ENCODE data around the gene NLRP5.

DNA sequence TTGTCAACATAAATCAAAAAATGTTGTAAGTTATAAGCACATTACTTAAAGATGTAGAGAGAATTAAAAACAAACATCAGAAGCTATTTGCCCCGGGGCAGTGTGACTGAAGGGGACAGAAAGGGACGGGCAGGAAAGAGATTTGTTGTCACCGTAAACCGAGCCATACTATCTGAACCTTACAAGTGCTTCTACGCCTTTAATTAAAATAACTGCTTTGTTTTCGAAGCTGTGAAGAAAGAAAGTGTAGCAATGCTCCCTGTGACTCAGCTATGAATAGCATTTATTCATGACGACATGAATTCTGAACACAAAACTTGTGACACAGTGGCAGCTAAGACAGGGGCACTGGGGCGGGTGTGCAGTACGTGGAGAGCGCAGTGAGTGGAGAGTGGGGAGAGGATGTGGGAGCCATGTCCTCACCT, 104.5 kb downstream of the NLRP5 start:
- TF ChIP-seq, protein P1, sequence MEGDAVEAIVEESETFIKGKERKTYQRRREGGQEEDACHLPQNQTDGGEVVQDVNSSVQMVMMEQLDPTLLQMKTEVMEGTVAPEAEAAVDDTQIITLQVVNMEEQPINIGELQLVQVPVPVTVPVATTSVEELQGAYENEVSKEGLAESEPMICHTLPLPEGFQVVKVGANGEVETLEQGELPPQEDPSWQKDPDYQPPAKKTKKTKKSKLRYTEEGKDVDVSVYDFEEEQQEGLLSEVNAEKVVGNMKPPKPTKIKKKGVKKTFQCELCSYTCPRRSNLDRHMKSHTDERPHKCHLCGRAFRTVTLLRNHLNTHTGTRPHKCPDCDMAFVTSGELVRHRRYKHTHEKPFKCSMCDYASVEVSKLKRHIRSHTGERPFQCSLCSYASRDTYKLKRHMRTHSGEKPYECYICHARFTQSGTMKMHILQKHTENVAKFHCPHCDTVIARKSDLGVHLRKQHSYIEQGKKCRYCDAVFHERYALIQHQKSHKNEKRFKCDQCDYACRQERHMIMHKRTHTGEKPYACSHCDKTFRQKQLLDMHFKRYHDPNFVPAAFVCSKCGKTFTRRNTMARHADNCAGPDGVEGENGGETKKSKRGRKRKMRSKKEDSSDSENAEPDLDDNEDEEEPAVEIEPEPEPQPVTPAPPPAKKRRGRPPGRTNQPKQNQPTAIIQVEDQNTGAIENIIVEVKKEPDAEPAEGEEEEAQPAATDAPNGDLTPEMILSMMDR (conservative IDR thresholded peaks at IDR 0.05; ENCODE audit: low read depth, low read length) = no peak
- TF ChIP-seq EZH2 (IDR thresholded peaks at IDR 0.05; ENCODE audit: low read length, unreplicated experiment) (no peak), EZH2phosphoT487 (IDR thresholded peaks at IDR 0.05; ENCODE audit: borderline replicate concordance, low read length) (no peak)
